Activated naive CD8-positive, alpha-beta T cell treated with anti-CD3 and anti-CD28 coated beads, Interleukin-2, amount 50 U/mL, for 16 hours (primary cell): ENCODE data around the gene S1PR5.
"Not testable (repeated sequence)": the region's sequence is repeated elsewhere in the genome, so short reads cannot be mapped to it uniquely, and the experiment has no call there.

Source experiments
- DNase-seq: peaks from one replicate; pipeline ENCODE4 v3.0.0-alpha.2; 2020; ENCODE audit warnings: low read depth, low spot score

S1PR5 gene

GRCh38 chr19:10517361-10517759 is at the start of gene S1PR5:
Gene S1PR5, minus strand, starts transcription at chr19:10517447. Its CDS starts 2,436 bp downstream, at chr19:10515011.
- no peak for DNase-seq

- DNase-seq: no peak
Observed at GRCh38 chr19:10566658-10567410, 49.6 kb upstream of the S1PR5 start.

GRCh38 chr19:10566408-10566657 is 49.1 kb upstream of the S1PR5 start:
- no peak for DNase-seq

- peak; percentile 92 for DNase-seq
Observed at GRCh38 chr19:10565567-10566407, 48.5 kb upstream of the S1PR5 start, which contains the start of gene KRI1. Gene KRI1, minus strand, starts transcription at chr19:10566010. Its CDS starts 11 bp downstream, at chr19:10565999.

GRCh38 chr19:10565028-10565566 is 47.9 kb upstream of the S1PR5 start:
- no peak for DNase-seq

- DNase-seq: no peak
Observed at GRCh38 chr19:10562609-10563008, 45.4 kb upstream of the S1PR5 start.

- no peak for DNase-seq
Observed at GRCh38 chr19:10560154-10560553, 42.9 kb upstream of the S1PR5 start.

GRCh38 chr19:10557603-10558197 is 40.5 kb upstream of the S1PR5 start:
- DNase-seq: no peak

- DNase-seq: no peak
Observed at GRCh38 chr19:10555610-10555973, 38.3 kb upstream of the S1PR5 start.

- DNase-seq: no peak
Observed at GRCh38 chr19:10554760-10555609, 37.7 kb upstream of the S1PR5 start.

GRCh38 chr19:10553943-10554381 is 36.7 kb upstream of the S1PR5 start:
- DNase-seq: no peak

- DNase-seq: no peak
Observed at GRCh38 chr19:10553087-10553667, 35.9 kb upstream of the S1PR5 start.

- no peak for DNase-seq
Observed at GRCh38 chr19:10552510-10553053, 35.3 kb upstream of the S1PR5 start.

GRCh38 chr19:10551698-10552301 is 34.6 kb upstream of the S1PR5 start:
- no peak for DNase-seq

GRCh38 chr19:10551006-10551405 is 33.8 kb upstream of the S1PR5 start:
- DNase-seq: not testable (repeated sequence)

GRCh38 chr19:10550336-10550735 is 33.1 kb upstream of the S1PR5 start:
- DNase-seq: no peak

GRCh38 chr19:10549733-10550132 is 32.5 kb upstream of the S1PR5 start:
- DNase-seq: no peak

GRCh38 chr19:10548746-10549276 is 31.6 kb upstream of the S1PR5 start:
- no peak for DNase-seq

- DNase-seq: no peak
Observed at GRCh38 chr19:10546817-10547216, 29.6 kb upstream of the S1PR5 start.

- DNase-seq: no peak
Observed at GRCh38 chr19:10544753-10545251, 27.6 kb upstream of the S1PR5 start.
